ENCODE measurements around the gene TRAF3IP1. TPM values are rescaled to one million over a fixed set of nuclear protein-coding genes. Genes with fewer than 3 reads are reported as not detected.

TRAF3IP1 gene
- total RNA-seq, 2 donors from 2014 or later = 7.9 to 10.6 TPM

- peak; percentile 73 for DNase-seq (ENCODE audit: low spot score)
- H3K4me1 Mint-ChIP-seq (ENCODE audit: low read depth in 2 of 2) = peaks cover 25 to 53% of the 10 kb centered on the region in 2 donors
- no peaks in the 10 kb centered on the region for H3K9me3 Mint-ChIP-seq
- ATAC-seq = peak; percentile 79
- H3K27ac Mint-ChIP-seq = peak overlapping the region; percentile 65 to 82
- peak overlapping the region; percentile 53 for H3K4me3 Mint-ChIP-seq
- peaks cover 5% of the 10 kb centered on the region for H3K36me3 Mint-ChIP-seq
- H3K27me3 Mint-ChIP-seq = no peaks in the 10 kb centered on the region
Observed at GRCh38 chr2:238379096-238379810, 58.9 kb downstream of the TRAF3IP1 start.

GRCh38 chr2:238380336-238380735 is 60.0 kb downstream of the TRAF3IP1 start:
- ATAC-seq = no peak
- no peak for DNase-seq (ENCODE audit: low spot score)
- H3K4me3 Mint-ChIP-seq = no peak overlapping the region

GRCh38 chr2:238380785-238381184 is 60.5 kb downstream of the TRAF3IP1 start:
- no peak for ATAC-seq
- Mint-ChIP-seq H3K27me3 (no peaks in the 10 kb centered on the region), H3K9me3 (no peaks in the 10 kb centered on the region), H3K36me3 (peaks cover 5% of the 10 kb centered on the region), H3K4me3 (no peak overlapping the region), H3K27ac (no peak overlapping the region), H3K4me1 (ENCODE audit: low read depth in 2 of 2) (peaks cover 25 to 53% of the 10 kb centered on the region in 2 donors)
- DNase-seq (ENCODE audit: low spot score) = no peak

More at GRCh38 chr2:238380336-238380735, 60.0 kb downstream of the TRAF3IP1 start:
- Mint-ChIP-seq H3K27me3 (no peaks in the 10 kb centered on the region), H3K4me1 (ENCODE audit: low read depth in 2 of 2) (peaks cover 25 to 53% of the 10 kb centered on the region in 2 donors), H3K36me3 (peaks cover 5% of the 10 kb centered on the region), H3K27ac (no peak overlapping the region), H3K9me3 (no peaks in the 10 kb centered on the region)

- Mint-ChIP-seq H3K9me3 (no peaks in the 10 kb centered on the region), H3K4me1 (ENCODE audit: low read depth in 2 of 2) (peaks cover 25 to 51% of the 10 kb centered on the region in 2 donors), H3K4me3 (peak overlapping the region; percentile 21), H3K36me3 (peaks cover 5% of the 10 kb centered on the region), H3K27ac (peak overlapping the region; percentile 1 to 6), H3K27me3 (no peaks in the 10 kb centered on the region)
- ATAC-seq (no peak), DNase-seq (ENCODE audit: low spot score) (no peak)
Observed at GRCh38 chr2:238381341-238382115, 61.2 kb downstream of the TRAF3IP1 start.

- ATAC-seq = peak in 1 of 2 donors; percentile 37
- no peak for DNase-seq (ENCODE audit: low spot score)
- Mint-ChIP-seq H3K9me3 (no peaks in the 10 kb centered on the region), H3K27ac (peak overlapping the region; percentile 1 to 6), H3K4me1 (ENCODE audit: low read depth in 2 of 2) (peaks cover 26 to 47% of the 10 kb centered on the region in 2 donors), H3K36me3 (peaks cover 5% of the 10 kb centered on the region), H3K27me3 (no peaks in the 10 kb centered on the region), H3K4me3 (no peak overlapping the region)
Observed at GRCh38 chr2:238382381-238382781, 62.1 kb downstream of the TRAF3IP1 start.

GRCh38 chr2:238383135-238383534 is 62.8 kb downstream of the TRAF3IP1 start:
- ATAC-seq = no peak
- Mint-ChIP-seq H3K27ac (peak overlapping the region in 1 of 2 donors; percentile 7), H3K36me3 (peaks cover 5% of the 10 kb centered on the region), H3K4me3 (peak overlapping the region; percentile 21), H3K9me3 (no peaks in the 10 kb centered on the region), H3K27me3 (no peaks in the 10 kb centered on the region), H3K4me1 (ENCODE audit: low read depth in 2 of 2) (peaks cover 30 to 44% of the 10 kb centered on the region in 2 donors)
- DNase-seq (ENCODE audit: low spot score) = no peak

- H3K36me3 Mint-ChIP-seq = peaks cover 5% of the 10 kb centered on the region
- DNase-seq (ENCODE audit: low spot score) = no peak
- no peaks in the 10 kb centered on the region for H3K9me3 Mint-ChIP-seq
- no peaks in the 10 kb centered on the region for H3K27me3 Mint-ChIP-seq
- H3K27ac Mint-ChIP-seq = peak overlapping the region in 1 of 2 donors; percentile 4
- H3K4me1 Mint-ChIP-seq (ENCODE audit: low read depth in 2 of 2) = peaks cover 30 to 41% of the 10 kb centered on the region in 2 donors
- no peak for ATAC-seq
- H3K4me3 Mint-ChIP-seq = no peak overlapping the region
Observed at GRCh38 chr2:238383743-238384380, 63.5 kb downstream of the TRAF3IP1 start.

GRCh38 chr2:238387332-238387731 is 67.0 kb downstream of the TRAF3IP1 start:
- H3K4me3 Mint-ChIP-seq = peak overlapping the region; percentile 15
- ATAC-seq (no peak), DNase-seq (ENCODE audit: low spot score) (no peak)
- peaks cover 5% of the 10 kb centered on the region for H3K36me3 Mint-ChIP-seq
- H3K4me1 Mint-ChIP-seq (ENCODE audit: low read depth in 2 of 2) = peaks cover 14 to 18% of the 10 kb centered on the region in 2 donors
- no peaks in the 10 kb centered on the region for H3K27me3 Mint-ChIP-seq
- peak overlapping the region in 1 of 2 donors; percentile 78 for H3K27ac Mint-ChIP-seq
- H3K9me3 Mint-ChIP-seq = no peaks in the 10 kb centered on the region

GRCh38 chr2:238388794-238389193 is 68.5 kb downstream of the TRAF3IP1 start:
- no peak overlapping the region for H3K4me3 Mint-ChIP-seq
- ATAC-seq (no peak), DNase-seq (ENCODE audit: low spot score) (no peak)
- H3K9me3 Mint-ChIP-seq = no peaks in the 10 kb centered on the region
- H3K4me1 Mint-ChIP-seq (ENCODE audit: low read depth in 2 of 2) = peaks cover 12 to 14% of the 10 kb centered on the region in 2 donors
- H3K27me3 Mint-ChIP-seq = no peaks in the 10 kb centered on the region
- H3K27ac Mint-ChIP-seq = no peak overlapping the region
- no peaks in the 10 kb centered on the region for H3K36me3 Mint-ChIP-seq

- no peaks in the 10 kb centered on the region for H3K9me3 Mint-ChIP-seq
- no peaks in the 10 kb centered on the region for H3K27me3 Mint-ChIP-seq
- no peak overlapping the region for H3K27ac Mint-ChIP-seq
- H3K36me3 Mint-ChIP-seq = no peaks in the 10 kb centered on the region
- no peak overlapping the region for H3K4me3 Mint-ChIP-seq
- ATAC-seq = no peak
- no peak for DNase-seq (ENCODE audit: low spot score)
- H3K4me1 Mint-ChIP-seq (ENCODE audit: low read depth in 2 of 2) = peaks cover 8 to 11% of the 10 kb centered on the region in 2 donors
Observed at GRCh38 chr2:238389988-238390589, 69.8 kb downstream of the TRAF3IP1 start.

GRCh38 chr2:238391042-238391689 is 70.8 kb downstream of the TRAF3IP1 start:
- H3K36me3 Mint-ChIP-seq = no peaks in the 10 kb centered on the region
- H3K9me3 Mint-ChIP-seq = no peaks in the 10 kb centered on the region
- H3K27me3 Mint-ChIP-seq = no peaks in the 10 kb centered on the region
- peaks cover 8 to 11% of the 10 kb centered on the region in 2 donors for H3K4me1 Mint-ChIP-seq (ENCODE audit: low read depth in 2 of 2)
- H3K4me3 Mint-ChIP-seq = no peak overlapping the region
- ATAC-seq (no peak), DNase-seq (ENCODE audit: low spot score) (no peak)
- H3K27ac Mint-ChIP-seq = no peak overlapping the region

- Mint-ChIP-seq H3K27me3 (no peaks in the 10 kb centered on the region), H3K4me1 (ENCODE audit: low read depth in 2 of 2) (peaks cover 0 to 2% of the 10 kb centered on the region in 2 donors), H3K27ac (no peak overlapping the region), H3K9me3 (no peaks in the 10 kb centered on the region), H3K36me3 (no peaks in the 10 kb centered on the region), H3K4me3 (no peak overlapping the region)
- DNase-seq (ENCODE audit: low spot score) = no peak
- no peak for ATAC-seq
Observed at GRCh38 chr2:238396663-238397062, 76.3 kb downstream of the TRAF3IP1 start.

GRCh38 chr2:238397356-238397755 is 77.0 kb downstream of the TRAF3IP1 start:
- Mint-ChIP-seq H3K4me3 (no peak overlapping the region), H3K27ac (no peak overlapping the region), H3K4me1 (ENCODE audit: low read depth in 2 of 2) (peaks cover 0 to 2% of the 10 kb centered on the region in 2 donors), H3K27me3 (no peaks in the 10 kb centered on the region), H3K9me3 (no peaks in the 10 kb centered on the region), H3K36me3 (no peaks in the 10 kb centered on the region)
- ATAC-seq = no peak
- no peak for DNase-seq (ENCODE audit: low spot score)

All from natural killer cell treated with Interleukin-12 subunit alpha and Interleukin-12 subunit beta and Interleukin-15 and Interleukin-18, amount 100 ng/mL, for 72 hours (primary cell).